ENCODE results near the gene PPP2R5D. TPM values are rescaled to one million over a fixed set of nuclear protein-coding genes. Genes with fewer than 3 reads are reported as not detected.

PPP2R5D gene
- polyA plus RNA-seq, 3 donors, result 10.3 to 24.9 (median 14.9) TPM

DNA sequence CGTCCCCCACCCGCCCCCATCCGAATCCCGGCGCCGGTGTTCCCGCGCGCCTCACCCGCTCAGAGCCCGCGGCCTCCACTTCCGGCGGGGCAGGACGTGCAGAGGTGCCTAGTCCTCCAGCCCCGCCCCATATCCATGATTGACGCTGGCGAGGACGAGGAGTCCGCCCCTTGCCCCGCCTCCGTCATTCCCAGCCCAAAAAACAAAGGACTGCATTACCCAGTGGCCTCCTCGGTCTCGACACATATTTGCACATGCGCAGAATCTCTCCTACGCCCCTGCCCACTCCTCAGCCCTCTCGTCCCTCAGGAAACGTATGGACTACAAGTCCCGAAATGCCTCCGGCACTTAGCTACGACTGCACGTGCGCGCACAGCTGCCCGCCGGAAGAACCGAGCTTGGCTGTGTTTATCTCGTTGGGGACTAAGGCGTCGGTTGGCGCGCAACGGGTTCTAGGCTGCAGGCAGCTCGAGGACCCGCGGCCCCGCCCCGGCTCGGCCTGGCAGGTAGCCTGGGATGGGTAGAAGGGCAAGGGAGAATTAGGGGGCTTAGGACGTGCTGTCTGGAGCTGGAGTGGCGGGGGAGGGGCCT, 29.6 kb downstream of the PPP2R5D start, which contains the start of the genes KLHDC3 and MEA1:
Gene KLHDC3, plus strand, starts transcription at position 407 of the 591 bp plus-strand sequence. CDS start 2,944 bp downstream, outside the sequence.
Gene MEA1, minus strand, starts transcription at position 104 of the 591 bp plus-strand sequence. CDS start 133 bp downstream, outside the sequence.
- Mint-ChIP-seq H3K4me3 (peak within 1 kb of the TSS; percentile 91 to 98), H3K27me3 (ENCODE audit: low read depth in 3 of 3) (peaks cover 0 to 3% (median 3%) of the 10 kb centered on the region in 3 donors), H3K9me3 (no peaks in the 10 kb centered on the region), H3K36me3 (peaks cover 47 to 53% of the 10 kb centered on the region in 2 donors), H3K27ac (peak within 1 kb of the TSS; percentile 80 to 95 (median 91)), H3K4me1 (peaks cover 39% of the 10 kb centered on the region)
- Histone ChIP-seq H3K4me1 (ENCODE audit: control insufficient read depth in 1 of 2, insufficient read depth in 2 of 2, low read length in 2 of 2) (peaks cover 38 to 41% of the 10 kb centered on the region in 2 donors), H3K4me2 (replicated peaks; ENCODE audit: extremely low read depth, low read length, poor library complexity, severe bottlenecking) (peak within 1 kb of the TSS; percentile 96), H4K20me1 (ENCODE audit: insufficient read depth, low read length) (peaks cover 44% of the 10 kb centered on the region), H3K27ac (ENCODE audit: low read depth in 1 of 2, low read length in 2 of 2) (peak within 1 kb of the TSS in 1 of 2 donors; percentile 71), H3K4me3 (replicated peaks in 1 of 3; ENCODE audit: low read depth in 2 of 3, low read length in 3 of 3) (peak within 1 kb of the TSS; percentile 69 to 96 (median 73)), H3K36me3 (replicated peaks in 1 of 2; ENCODE audit: control insufficient read depth in 1 of 2, insufficient read depth in 2 of 2, low read length in 2 of 2) (peaks cover 54 to 55% of the 10 kb centered on the region in 2 donors), H3K27me3 (ENCODE audit: control insufficient read depth in 2 of 2, insufficient read depth in 2 of 2, low read length in 2 of 2) (no peaks in the 10 kb centered on the region), H2AFZ (ENCODE audit: insufficient read depth, low read depth, low read length, poor library complexity, severe bottlenecking) (peak within 1 kb of the TSS; percentile 92), H3K9me3 (replicated peaks in 1 of 2; ENCODE audit: control insufficient read depth in 1 of 2, insufficient read depth in 1 of 2, low read length in 2 of 2) (no peaks in the 10 kb centered on the region), H3K9ac (ENCODE audit: insufficient read depth, low read length, poor library complexity, severe bottlenecking) (peak within 1 kb of the TSS; percentile 71), H3K79me2 (ENCODE audit: insufficient read depth, low read length) (peaks cover 59% of the 10 kb centered on the region)
- peak; percentile 99 for DNase-seq
- intact Hi-C loops (cut with micrococcal nuclease), result loop anchor here (2.0 to 10.0 kb wide), 4 partner anchors 37 to 501 kb away; partner anchors contain the start of genes KLC4 (in 2 of the 2), MRPL2 (in 2 of the 2), PEX6 (in 2 of the 2) and LRRC73 (in 1 of the 2)
- TF ChIP-seq, protein P1, sequence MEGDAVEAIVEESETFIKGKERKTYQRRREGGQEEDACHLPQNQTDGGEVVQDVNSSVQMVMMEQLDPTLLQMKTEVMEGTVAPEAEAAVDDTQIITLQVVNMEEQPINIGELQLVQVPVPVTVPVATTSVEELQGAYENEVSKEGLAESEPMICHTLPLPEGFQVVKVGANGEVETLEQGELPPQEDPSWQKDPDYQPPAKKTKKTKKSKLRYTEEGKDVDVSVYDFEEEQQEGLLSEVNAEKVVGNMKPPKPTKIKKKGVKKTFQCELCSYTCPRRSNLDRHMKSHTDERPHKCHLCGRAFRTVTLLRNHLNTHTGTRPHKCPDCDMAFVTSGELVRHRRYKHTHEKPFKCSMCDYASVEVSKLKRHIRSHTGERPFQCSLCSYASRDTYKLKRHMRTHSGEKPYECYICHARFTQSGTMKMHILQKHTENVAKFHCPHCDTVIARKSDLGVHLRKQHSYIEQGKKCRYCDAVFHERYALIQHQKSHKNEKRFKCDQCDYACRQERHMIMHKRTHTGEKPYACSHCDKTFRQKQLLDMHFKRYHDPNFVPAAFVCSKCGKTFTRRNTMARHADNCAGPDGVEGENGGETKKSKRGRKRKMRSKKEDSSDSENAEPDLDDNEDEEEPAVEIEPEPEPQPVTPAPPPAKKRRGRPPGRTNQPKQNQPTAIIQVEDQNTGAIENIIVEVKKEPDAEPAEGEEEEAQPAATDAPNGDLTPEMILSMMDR (IDR thresholded peaks at IDR 0.05), result no peak
- WGBS (ENCODE audit: insufficient coverage), result under 1% methylated on average over 47 of the region's 51 CpGs

DNA sequence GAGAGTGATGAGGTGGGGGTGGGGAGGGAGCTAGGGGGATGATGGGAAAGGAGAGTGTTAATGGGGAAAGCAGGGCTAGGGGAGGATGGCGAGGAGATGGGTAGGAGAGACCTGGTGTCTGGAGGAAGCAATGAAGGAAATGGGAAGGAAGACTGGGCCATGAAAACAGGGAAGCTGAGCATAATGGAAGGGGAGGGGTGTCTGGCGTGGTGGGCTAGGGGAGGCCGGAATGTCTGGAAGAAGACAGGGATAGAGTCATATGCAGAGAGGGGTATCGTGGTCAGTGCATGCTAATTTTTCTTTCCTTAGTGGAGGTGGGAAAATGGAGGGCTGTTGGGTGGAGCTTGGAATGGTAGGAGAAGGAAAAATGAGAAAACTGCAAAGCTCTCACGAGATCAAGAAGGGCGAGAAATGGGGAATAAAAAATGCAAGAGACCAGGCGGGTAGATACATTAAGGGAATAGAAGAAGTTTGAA, 30.1 kb downstream of the PPP2R5D start:
- Histone ChIP-seq H3K9me3 (replicated peaks in 1 of 2; ENCODE audit: control insufficient read depth in 1 of 2, insufficient read depth in 1 of 2, low read length in 2 of 2) (no peaks in the 10 kb centered on the region), H3K4me3 (replicated peaks in 1 of 3; ENCODE audit: low read depth in 2 of 3, low read length in 3 of 3) (peak overlapping the region; percentile 69 to 96 (median 73)), H3K4me2 (replicated peaks; ENCODE audit: extremely low read depth, low read length, poor library complexity, severe bottlenecking) (peak overlapping the region; percentile 96), H3K4me1 (ENCODE audit: control insufficient read depth in 1 of 2, insufficient read depth in 2 of 2, low read length in 2 of 2) (peaks cover 38 to 41% of the 10 kb centered on the region in 2 donors), H2AFZ (ENCODE audit: insufficient read depth, low read depth, low read length, poor library complexity, severe bottlenecking) (peak overlapping the region; percentile 92), H3K79me2 (ENCODE audit: insufficient read depth, low read length) (peaks cover 59% of the 10 kb centered on the region), H3K9ac (ENCODE audit: insufficient read depth, low read length, poor library complexity, severe bottlenecking) (peak overlapping the region; percentile 71), H3K36me3 (replicated peaks in 1 of 2; ENCODE audit: control insufficient read depth in 1 of 2, insufficient read depth in 2 of 2, low read length in 2 of 2) (peaks cover 52 to 55% of the 10 kb centered on the region in 2 donors), H4K20me1 (ENCODE audit: insufficient read depth, low read length) (peaks cover 44% of the 10 kb centered on the region), H3K27me3 (ENCODE audit: control insufficient read depth in 2 of 2, insufficient read depth in 2 of 2, low read length in 2 of 2) (no peaks in the 10 kb centered on the region), H3K27ac (ENCODE audit: low read depth in 1 of 2, low read length in 2 of 2) (peak overlapping the region in 1 of 2 donors; percentile 71)
- peaks cover 0 to 3% (median 0%) of the 10 kb centered on the region in 3 donors for H3K27me3 Mint-ChIP-seq (ENCODE audit: low read depth in 3 of 3)
- intact Hi-C loops (cut with micrococcal nuclease), result loop anchor here (2.0 to 10.0 kb wide), 4 partner anchors 37 to 500 kb away; partner anchors contain the start of genes KLC4 (in 2 of the 2), MRPL2 (in 2 of the 2), PEX6 (in 2 of the 2) and LRRC73 (in 1 of the 2)
- H3K4me3 Mint-ChIP-seq, result peak overlapping the region; percentile 91 to 98
- WGBS (ENCODE audit: insufficient coverage), result under 1% methylated on average over 7 of the region's 7 CpGs
- H3K9me3 Mint-ChIP-seq, result no peaks in the 10 kb centered on the region
- TF ChIP-seq, protein P1 (IDR thresholded peaks at IDR 0.05), result no peak
- peaks cover 49 to 53% of the 10 kb centered on the region in 2 donors for H3K36me3 Mint-ChIP-seq
- peak overlapping the region; percentile 77 to 95 (median 80) for H3K27ac Mint-ChIP-seq
- DNase-seq, result no peak
- peaks cover 39% of the 10 kb centered on the region for H3K4me1 Mint-ChIP-seq

All from CD14-positive monocyte (primary cell).